Activated naive CD8-positive, alpha-beta T cell treated with anti-CD3 and anti-CD28 coated beads, Interleukin-2, amount 50 U/mL, for 16 hours (primary cell): ENCODE measurements around the gene SPDYE5.

Source experiments
- DNase-seq: peaks from one replicate; pipeline ENCODE4 v3.0.0-alpha.2; 2020; ENCODE audit warnings: low read depth, low spot score

SPDYE5 gene

GRCh38 chr7:75536940-75537538 is 44.9 kb downstream of the SPDYE5 start:
- no peak for DNase-seq

- no peak for DNase-seq
These were observed 45.6 kb downstream of the SPDYE5 start for GRCh38 chr7:75537731-75538130.

DNA sequence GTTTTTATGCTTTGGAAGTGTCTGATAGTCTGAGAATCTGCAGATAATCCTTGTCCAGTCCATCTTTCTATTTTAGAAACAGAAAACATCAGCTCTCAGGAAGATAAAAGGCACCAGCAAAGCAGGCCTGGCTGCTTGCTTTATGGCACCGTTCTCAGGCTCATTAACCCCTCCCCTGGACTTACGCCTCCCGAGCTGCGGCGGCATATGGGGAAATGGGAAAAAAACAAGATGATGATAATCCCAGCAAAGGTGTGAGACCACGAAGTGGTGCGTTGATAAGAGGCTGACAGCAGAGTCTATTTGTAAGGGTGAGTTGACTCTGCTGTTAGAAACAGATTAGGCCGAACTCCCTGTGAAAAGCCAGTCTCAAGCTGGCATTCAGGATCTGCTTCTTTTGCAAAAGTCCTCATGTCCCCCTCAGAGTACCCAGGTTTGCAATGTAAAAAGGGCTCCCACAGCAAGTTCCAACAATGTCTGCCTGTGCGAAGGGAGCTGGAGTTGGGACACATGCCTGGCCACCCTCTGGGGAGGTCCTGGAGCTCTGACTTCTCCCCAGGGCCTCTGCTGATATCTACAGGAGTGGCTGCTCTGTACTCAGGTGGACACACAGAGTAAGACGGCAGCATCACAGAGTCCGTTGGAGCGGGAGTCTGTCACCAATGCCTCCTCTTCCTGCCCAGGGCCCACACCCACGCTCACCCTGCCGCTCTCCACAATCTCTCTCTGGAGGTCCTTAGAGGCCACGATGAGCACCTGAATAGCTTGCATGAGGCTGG is 54.3 kb downstream of the SPDYE5 start:
- DNase-seq = no peak
